HG02610 (cell line): ENCODE results near the gene TRIM28.
"Not testable (repeated sequence)": the region's sequence is repeated elsewhere in the genome, so short reads cannot be mapped to it uniquely, and the experiment has no call there.

ENCODE experiments used
- ATAC-seq: cut with Tn5 transposase; IDR thresholded peaks from one replicate; pipeline ENCODE4 v1.9.1; 2021; ENCODE audit warnings: mild to moderate bottlenecking, moderate library complexity; ENCODE audit not compliant: unreplicated experiment

TRIM28 gene

GRCh38 chr19:58573658-58574164 is 29.8 kb downstream of the TRIM28 start:
- ATAC-seq: no peak

GRCh38 chr19:58575183-58576041 is 31.5 kb downstream of the TRIM28 start:
- ATAC-seq: peak; percentile 42

- not testable (repeated sequence) for ATAC-seq
These were observed 33.7 kb downstream of the TRIM28 start for GRCh38 chr19:58577581-58577980.

- ATAC-seq: no peak
These were observed 34.4 kb downstream of the TRIM28 start for GRCh38 chr19:58578012-58578925.

GRCh38 chr19:58579473-58580142 is 35.7 kb downstream of the TRIM28 start:
- ATAC-seq: no peak

- ATAC-seq: peak; percentile 77
These were observed 37.6 kb downstream of the TRIM28 start for GRCh38 chr19:58581227-58582141.

- ATAC-seq: no peak
These were observed 39.1 kb downstream of the TRIM28 start for GRCh38 chr19:58582985-58583384.

- ATAC-seq: no peak
These were observed 40.9 kb downstream of the TRIM28 start for GRCh38 chr19:58584498-58585441.

GRCh38 chr19:58585442-58586132 is 41.7 kb downstream of the TRIM28 start:
- ATAC-seq: no peak

GRCh38 chr19:58586133-58586765 is 42.4 kb downstream of the TRIM28 start:
- no peak for ATAC-seq
